Esophagus squamous epithelium (tissue), 5 donors: ENCODE data around the gene ZNF419. TPM values are rescaled to one million over a fixed set of nuclear protein-coding genes. Genes with fewer than 3 reads are reported as not detected.
"Not testable (repeated sequence)": the region's sequence is repeated elsewhere in the genome, so short reads cannot be mapped to it uniquely, and the experiment has no call there.

Source experiments
- DNase-seq: peaks from one replicate; lab custom pipeline; 2025; lab: John Stamatoyannopoulos, UW
- H3K27ac ChIP-seq, 4 donors: fragments of 200-600 bp; sonication (generic); one replicate each; pipeline ENCODE4 v1.5.1; 2016 to 2019; ENCODE audit warnings: mild to moderate bottlenecking in 1 of 4
- H3K27me3 ChIP-seq, 4 donors: fragments of 200-600 bp; sonication (generic); 1 replicate in 3 of 4; 2 replicates in 1 of 4; pipeline versions ENCODE4 v1.5.1 to v1.6.0; 2017 to 2021; ENCODE audit warnings: antibody characterized with exemption in 1 of 4
- H3K36me3 ChIP-seq, 3 donors: fragments of 200-600 bp; sonication (generic); one replicate each; pipeline ENCODE4 v1.5.1; 2016 to 2019
- H3K4me1 ChIP-seq, 3 donors: fragments of 200-600 bp; sonication (generic); one replicate each; pipeline ENCODE4 v1.5.1; 2017 to 2019
- H3K4me3 ChIP-seq, 4 donors: fragments of 200-600 bp; sonication (generic); 1 replicate in 3 of 4; 2 replicates in 1 of 4; pipeline ENCODE4 v1.5.1; 2016 to 2019; ENCODE audit warnings: mild to moderate bottlenecking in 2 of 4, moderate library complexity in 1 of 4
- H3K9me3 ChIP-seq, 3 donors: fragments of 200-600 bp; sonication (generic); one replicate each; pipeline ENCODE4 v1.5.1; 2016 to 2019
- CTCF ChIP-seq, 6 experiments: fragments of 450-650 bp in 4 of 6; fragments of 200-600 bp in 2 of 6; sonication (generic) in 2 of 6; IDR thresholded peaks; one replicate each; pipeline ENCODE4 v1.5.1; 2016 to 2019; ENCODE audit warnings: antibody characterized with exemption in 6 of 6, mild to moderate bottlenecking in 4 of 6, moderate library complexity in 4 of 6
- POLR2A ChIP-seq, 4 donors: fragments of 450-650 bp; IDR thresholded peaks; one replicate each; pipeline ENCODE4 v1.6.1; 2017; ENCODE audit warnings: antibody characterized with exemption in 4 of 4, mild to moderate bottlenecking in 4 of 4, moderate library complexity in 3 of 4
- WGBS, 2 donors: methylation state at CpG; one replicate each; pipeline ENCODE4 v1.1.5; 2018; 5-methylcytosine and 5-hydroxymethylcytosine counted together
- intact Hi-C: fragments of 100-400 bp; cut with DNase I; formaldehyde crosslinking; loops from one replicate; pipeline ENCODE4 v1.15.0; 2022
- total RNA-seq, 4 donors: library from RNA; depleted of rRNA; stranded (reverse); fragments of >200 nt; gene quantifications; one replicate each; pipeline ENCODE4 v1.1.0, GENCODE V29; 2016
- donor health status: DM: yes; HTN: yes; CAD: no.

Gene ZNF419
- total RNA-seq, 4 donors from 2014 or later = 0.87 to 8.0 (median 3.3) TPM

- Histone ChIP-seq H3K27ac (no peak overlapping the region), H3K4me3 (peak overlapping the region in 1 of 4 donors; percentile 24), H3K36me3 (peaks cover 14 to 46% (median 27%) of the 10 kb centered on the region in 3 donors), H3K27me3 (no peaks in the 10 kb centered on the region), H3K4me1 (peaks cover 0 to 9% (median 5%) of the 10 kb centered on the region in 3 donors), H3K9me3 (peaks cover 12 to 88% (median 81%) of the 10 kb centered on the region in 3 donors)
- intact Hi-C loops = no loop called here
- DNase-seq = no peak
- WGBS, 2 donors = 93 to 95% methylated on average over 3 to 4 of the region's 4 CpGs
- no peak for TF ChIP-seq POLR2A (IDR thresholded peaks at IDR 0.05)
- no peak for TF ChIP-seq CTCF (IDR thresholded peaks at IDR 0.05)
Measured at GRCh38 chr19:57473646-57474045, 13.9 kb upstream of the ZNF419 start.

GRCh38 chr19:57477191-57478008, 10.2 kb upstream of the ZNF419 start, which contains the start of gene ZNF772:
ZNF772 (minus strand) TSS chr19:57477566; CDS start chr19:57477309, 257 bp downstream.
- Histone ChIP-seq H3K4me1 (peaks cover 0 to 9% (median 5%) of the 10 kb centered on the region in 3 donors), H3K36me3 (peaks cover 14 to 42% (median 27%) of the 10 kb centered on the region in 3 donors), H3K27ac (peak within 1 kb of the TSS; percentile 61 to 89 (median 82)), H3K27me3 (no peaks in the 10 kb centered on the region), H3K9me3 (peaks cover 12 to 70% (median 57%) of the 10 kb centered on the region in 3 donors), H3K4me3 (peak within 1 kb of the TSS; percentile 45 to 82 (median 72))
- TF ChIP-seq CTCF (IDR thresholded peaks at IDR 0.05) (peak in 5 of 6 experiments; percentile 10 to 74 (median 46)), POLR2A (IDR thresholded peaks at IDR 0.05) (no peak)
- intact Hi-C loops = no loop called here
- DNase-seq = peak; percentile 31
- WGBS, 2 donors = 6 to 8% methylated on average over 23 to 25 of the region's 38 CpGs

GRCh38 chr19:57488299-57488644, 722 bp downstream of the ZNF419 start:
- peak overlapping the region in 3 of 4 donors; percentile 10 to 45 (median 13) for H3K4me3 ChIP-seq
- H3K9me3 ChIP-seq = peaks cover 0 to 31% (median 0%) of the 10 kb centered on the region in 3 donors

GRCh38 chr19:57499332-57499679, 11.8 kb downstream of the ZNF419 start:
- Histone ChIP-seq H3K9me3 (peaks cover 0 to 51% (median 39%) of the 10 kb centered on the region in 3 donors), H3K4me3 (peak overlapping the region in 1 of 4 donors; percentile 83), H3K36me3 (peaks cover 0 to 37% (median 0%) of the 10 kb centered on the region in 3 donors)
- H3K27me3 ChIP-seq, DNase-seq, H3K27ac ChIP-seq, intact Hi-C loops, H3K4me1 ChIP-seq: not testable (repeated sequence)

More at GRCh38 chr19:57488299-57488644, 722 bp downstream of the ZNF419 start:
- DNase-seq, H3K27me3 ChIP-seq, H3K4me1 ChIP-seq, H3K27ac ChIP-seq, intact Hi-C loops: not testable (repeated sequence)
- H3K36me3 ChIP-seq = peaks cover 4 to 39% (median 18%) of the 10 kb centered on the region in 3 donors
- WGBS, 2 donors = 0% methylated on average over 1 of the region's 1 CpG; no CpG with 5 or more reads in 1 of the 2 donors

- H3K27ac ChIP-seq = peak within 1 kb of the TSS; percentile 89 to 93 (median 92)
- peaks cover 0 to 51% (median 34%) of the 10 kb centered on the region in 3 donors for H3K9me3 ChIP-seq
- 2 to 5% methylated on average over 25 of the region's 69 CpGs for WGBS, 2 donors
Measured at GRCh38 chr19:57499680-57500395, 12.3 kb downstream of the ZNF419 start, which contains the start of gene ZNF773. ZNF773 (plus strand) TSS chr19:57499938; CDS start chr19:57500081, 143 bp downstream.

GRCh38 chr19:57500400-57500799, 12.8 kb downstream of the ZNF419 start:
- H3K4me1 ChIP-seq, H3K27me3 ChIP-seq, intact Hi-C loops, DNase-seq, H3K27ac ChIP-seq: not testable (repeated sequence)
- Histone ChIP-seq H3K9me3 (peaks cover 0 to 50% (median 30%) of the 10 kb centered on the region in 3 donors), H3K4me3 (peak overlapping the region in 3 of 4 donors; percentile 83 to 93 (median 88)), H3K36me3 (peaks cover 3 to 43% (median 3%) of the 10 kb centered on the region in 3 donors)
- 0 to 7% methylated on average over 1 of the region's 4 CpGs for WGBS, 2 donors

More at GRCh38 chr19:57499680-57500395, 12.3 kb downstream of the ZNF419 start, which contains the start of gene ZNF773:
- intact Hi-C loops, H3K4me1 ChIP-seq, H3K27me3 ChIP-seq: not testable (repeated sequence)
- peak; percentile 54 for DNase-seq
- Histone ChIP-seq H3K4me3 (peak within 1 kb of the TSS; percentile 72 to 93 (median 86)), H3K36me3 (peaks cover 0 to 37% (median 0%) of the 10 kb centered on the region in 3 donors)
- TF ChIP-seq POLR2A (IDR thresholded peaks at IDR 0.05) = peak in 3 of 4 donors; percentile 46 to 78 (median 62)
